ENCODE measurements around the gene PSMC5. TPM values are rescaled to one million over a fixed set of nuclear protein-coding genes. Genes with fewer than 3 reads are reported as not detected.

Gene PSMC5
- total RNA-seq, 2 experiments from 2014 or later = 32.6 to 105 TPM

DNA sequence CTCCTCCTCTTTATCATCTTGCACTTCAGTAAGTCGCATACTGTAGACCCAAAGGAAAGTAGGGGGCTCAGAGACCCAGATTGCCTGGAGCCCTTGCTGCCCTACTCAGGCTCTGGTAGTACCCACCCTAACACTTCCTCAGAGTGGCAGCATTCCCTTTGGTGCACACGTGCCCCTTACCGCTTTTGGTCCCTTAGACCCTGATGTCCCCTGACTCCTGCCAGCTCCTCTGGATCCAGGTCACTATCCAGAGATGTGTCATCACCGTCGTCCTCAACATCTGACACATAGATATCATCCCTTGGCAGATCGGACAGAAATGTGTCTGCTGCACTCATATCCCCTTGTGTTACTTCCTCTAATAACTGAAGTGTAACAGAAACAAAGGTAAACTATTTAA lies 5.4 kb upstream of the PSMC5 start:
- ChIA-PET CTCF (ENCODE audit: unreplicated experiment) (no interaction called here), POLR2A (no interaction called here)
- intact Hi-C loops (cut with micrococcal nuclease; ENCODE audit: unreplicated experiment) = no loop called here

DNA sequence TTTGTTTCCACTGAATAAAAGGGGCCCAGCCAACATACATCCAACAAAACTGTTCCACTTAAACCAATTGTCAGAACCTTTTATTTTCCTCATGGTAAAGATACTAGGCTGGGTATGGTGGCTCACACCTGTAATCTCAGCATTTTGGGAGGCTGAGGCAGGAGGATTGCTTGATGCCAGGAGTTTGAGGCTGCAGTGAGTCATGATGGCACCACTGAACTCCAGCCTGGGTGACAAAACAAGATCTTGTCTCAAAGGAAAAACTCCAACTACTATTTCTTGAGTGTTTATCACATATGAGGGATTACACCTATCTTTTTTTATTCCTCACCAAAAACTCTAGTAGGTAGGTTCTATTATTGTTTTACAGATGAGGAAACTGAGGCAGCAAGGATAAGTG lies 4.7 kb upstream of the PSMC5 start:
- no peak overlapping the region for H2AFZ ChIP-seq (ENCODE audit: low read length)
- TF ChIP-seq, protein P1, sequence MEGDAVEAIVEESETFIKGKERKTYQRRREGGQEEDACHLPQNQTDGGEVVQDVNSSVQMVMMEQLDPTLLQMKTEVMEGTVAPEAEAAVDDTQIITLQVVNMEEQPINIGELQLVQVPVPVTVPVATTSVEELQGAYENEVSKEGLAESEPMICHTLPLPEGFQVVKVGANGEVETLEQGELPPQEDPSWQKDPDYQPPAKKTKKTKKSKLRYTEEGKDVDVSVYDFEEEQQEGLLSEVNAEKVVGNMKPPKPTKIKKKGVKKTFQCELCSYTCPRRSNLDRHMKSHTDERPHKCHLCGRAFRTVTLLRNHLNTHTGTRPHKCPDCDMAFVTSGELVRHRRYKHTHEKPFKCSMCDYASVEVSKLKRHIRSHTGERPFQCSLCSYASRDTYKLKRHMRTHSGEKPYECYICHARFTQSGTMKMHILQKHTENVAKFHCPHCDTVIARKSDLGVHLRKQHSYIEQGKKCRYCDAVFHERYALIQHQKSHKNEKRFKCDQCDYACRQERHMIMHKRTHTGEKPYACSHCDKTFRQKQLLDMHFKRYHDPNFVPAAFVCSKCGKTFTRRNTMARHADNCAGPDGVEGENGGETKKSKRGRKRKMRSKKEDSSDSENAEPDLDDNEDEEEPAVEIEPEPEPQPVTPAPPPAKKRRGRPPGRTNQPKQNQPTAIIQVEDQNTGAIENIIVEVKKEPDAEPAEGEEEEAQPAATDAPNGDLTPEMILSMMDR (conservative IDR thresholded peaks at IDR 0.05; ENCODE audit: low read length) = no peak
- H3K4me1 ChIP-seq (ENCODE audit: insufficient read depth, low read length, poor library complexity, severe bottlenecking) = peaks cover 14% of the 10 kb centered on the region
- no peaks in the 10 kb centered on the region for H4K20me1 ChIP-seq (ENCODE audit: insufficient read depth, low read length)
- ChIA-PET CTCF (ENCODE audit: unreplicated experiment) (no interaction called here), POLR2A (no interaction called here)
- H3K79me2 ChIP-seq (ENCODE audit: insufficient read depth, low read depth, low read length) = peaks cover 13% of the 10 kb centered on the region; the same call in 1 of the 2 replicates
- H3K9me3 ChIP-seq (ENCODE audit: low read length) = no peaks in the 10 kb centered on the region
- H3K4me2 ChIP-seq (ENCODE audit: low read length) = no peak overlapping the region
- H3K4me3 ChIP-seq (ENCODE audit: low read depth, low read length, poor library complexity, severe bottlenecking) = no peak overlapping the region
- no peaks in the 10 kb centered on the region for H3K9me2 ChIP-seq (ENCODE audit: insufficient read depth, low read length)
- intact Hi-C loops (cut with micrococcal nuclease; ENCODE audit: unreplicated experiment) = no loop called here
- BruUV-seq (replicated peaks) = no TSS peak
- peaks cover 83% of the 10 kb centered on the region for H3K36me3 ChIP-seq (ENCODE audit: insufficient read depth, low read length)
- DNase-seq (ENCODE audit: low spot score) = no peak
- no peak overlapping the region for H3K27ac ChIP-seq (ENCODE audit: low read depth, low read length, poor library complexity, severe bottlenecking)

More for the DNA sequence above, 5.4 kb upstream of the PSMC5 start:
- TF ChIP-seq EZH2phosphoT487 (IDR thresholded peaks at IDR 0.05; ENCODE audit: borderline replicate concordance, low read depth, low read length) = no peak
- TF ChIP-seq, protein P1 (conservative IDR thresholded peaks at IDR 0.05; ENCODE audit: low read length) = no peak
- H3K79me2 ChIP-seq (ENCODE audit: insufficient read depth, low read depth, low read length) = peaks cover 13% of the 10 kb centered on the region; the same call in 1 of the 2 replicates
- H3K9me3 ChIP-seq (ENCODE audit: low read length) = no peaks in the 10 kb centered on the region
- DNase-seq (ENCODE audit: low spot score) = no peak
- H3K9me2 ChIP-seq (ENCODE audit: insufficient read depth, low read length) = no peaks in the 10 kb centered on the region
- H3K4me1 ChIP-seq (ENCODE audit: insufficient read depth, low read length, poor library complexity, severe bottlenecking) = peaks cover 14% of the 10 kb centered on the region
- no peak overlapping the region for H3K4me3 ChIP-seq (ENCODE audit: low read depth, low read length, poor library complexity, severe bottlenecking)
- peaks cover 90% of the 10 kb centered on the region for H3K36me3 ChIP-seq (ENCODE audit: insufficient read depth, low read length)
- H4K20me1 ChIP-seq (ENCODE audit: insufficient read depth, low read length) = peaks cover under 1% of the 10 kb centered on the region; the same call in 1 of the 2 replicates
- no TSS peak for BruUV-seq (replicated peaks)
- H3K4me2 ChIP-seq (ENCODE audit: low read length) = no peak overlapping the region
- no peak overlapping the region for H3K27ac ChIP-seq (ENCODE audit: low read depth, low read length, poor library complexity, severe bottlenecking)
- H2AFZ ChIP-seq (ENCODE audit: low read length) = no peak overlapping the region

DNA sequence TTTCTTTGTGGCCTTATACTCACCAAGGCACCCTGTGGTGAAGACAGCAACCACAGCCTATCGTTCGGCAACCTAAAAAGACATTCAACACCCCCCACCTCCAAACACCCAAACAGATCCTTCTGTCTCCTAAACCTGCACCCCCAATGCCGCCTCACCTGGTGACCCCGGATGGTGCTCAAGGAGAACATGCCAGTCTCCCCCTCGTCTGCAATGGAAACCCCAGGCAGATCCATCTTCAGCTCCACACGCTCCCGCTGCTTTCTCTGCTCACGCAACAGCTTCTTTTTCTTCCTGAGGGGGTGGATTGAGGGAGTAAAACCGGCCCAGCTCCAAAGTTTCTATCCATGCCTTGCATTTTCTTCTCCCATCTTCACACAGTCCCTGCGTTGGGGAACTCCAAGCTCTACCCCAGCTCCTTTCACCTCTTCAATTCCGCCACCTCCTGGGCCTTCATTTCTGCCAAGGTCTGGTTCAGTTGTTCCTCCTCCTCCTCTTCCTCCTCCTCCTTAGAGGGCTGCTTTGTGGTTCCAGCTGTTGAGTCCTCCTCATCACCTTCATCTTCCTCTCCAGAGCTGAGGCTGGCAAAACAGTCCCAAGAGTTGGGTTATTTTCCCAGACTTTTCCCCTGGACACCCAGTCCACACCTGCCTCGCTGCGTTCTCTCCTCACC lies 3.4 kb upstream of the PSMC5 start:
- Histone ChIP-seq H2AFZ (ENCODE audit: low read length) (no peak overlapping the region), H3K9me3 (ENCODE audit: low read length) (no peaks in the 10 kb centered on the region), H3K36me3 (ENCODE audit: insufficient read depth, low read length) (peaks cover 81% of the 10 kb centered on the region), H3K79me2 (ENCODE audit: insufficient read depth, low read depth, low read length) (peaks cover 26% of the 10 kb centered on the region), H3K4me3 (ENCODE audit: low read depth, low read length, poor library complexity, severe bottlenecking) (no peak overlapping the region), H3K4me2 (ENCODE audit: low read length) (no peak overlapping the region), H4K20me1 (ENCODE audit: insufficient read depth, low read length) (no peaks in the 10 kb centered on the region), H3K4me1 (ENCODE audit: insufficient read depth, low read length, poor library complexity, severe bottlenecking) (peaks cover 21% of the 10 kb centered on the region), H3K9me2 (ENCODE audit: insufficient read depth, low read length) (no peaks in the 10 kb centered on the region), H3K27ac (ENCODE audit: low read depth, low read length, poor library complexity, severe bottlenecking) (no peak overlapping the region)
- TF ChIP-seq, protein P1 (conservative IDR thresholded peaks at IDR 0.05; ENCODE audit: low read length) = no peak
- TF ChIP-seq EZH2phosphoT487 (IDR thresholded peaks at IDR 0.05; ENCODE audit: borderline replicate concordance, low read depth, low read length) = no peak
- ChIA-PET POLR2A (interaction anchor here (0.9 kb wide), 1 partner anchor 27 kb away, joined by 4 read pairs; no protein-coding TSS in a partner anchor), CTCF (ENCODE audit: unreplicated experiment) (no interaction called here)
- BruUV-seq (replicated peaks) = no TSS peak
- no peak for DNase-seq (ENCODE audit: low spot score)
- intact Hi-C loops (cut with micrococcal nuclease; ENCODE audit: unreplicated experiment) = no loop called here

Measured in OCI-LY7 (cell line).